Lung microvascular endothelial cell (primary cell): Measurements from ENCODE around the gene PTPRN2. TPM values are rescaled to one million over a fixed set of nuclear protein-coding genes. Genes with fewer than 3 reads are reported as not detected.
"Not testable (repeated sequence)": the region's sequence is repeated elsewhere in the genome, so short reads cannot be mapped to it uniquely, and the experiment has no call there.

Source experiments
- DNase-seq, 2 donors: peaks; one replicate each; pipeline versions ENCODE4 v3.0.0 to v3.0.0-alpha.2; 2010; ENCODE audit warnings: low read depth in 2 of 2
- total RNA-seq: library from RNA; depleted of rRNA; stranded (reverse); fragments of >200 nt; gene quantifications from 2 replicates; pipeline ENCODE4 v1.2.1, GENCODE V29; 2014

Gene PTPRN2
- total RNA-seq, 1 donor from 2014 or later, result 4.6 TPM

DNA sequence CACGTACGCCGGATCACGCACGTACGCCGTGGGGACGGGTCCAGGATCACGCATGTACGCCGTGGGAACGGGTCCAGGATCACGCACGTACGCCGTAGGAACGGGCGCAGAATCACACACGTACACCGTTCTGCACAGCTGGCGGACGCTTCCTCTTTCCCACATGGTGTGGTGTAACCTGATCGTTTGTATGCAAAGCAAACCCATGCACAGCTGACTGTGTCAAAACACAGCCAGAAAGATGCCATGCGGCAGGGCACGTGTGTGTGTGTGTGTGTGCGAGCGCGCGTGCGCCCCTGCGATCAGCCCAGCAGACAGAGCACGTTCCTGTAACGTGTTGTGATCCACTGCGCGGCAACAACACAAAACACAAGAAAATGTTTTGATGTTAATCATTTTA lies 677.2 kb downstream of the PTPRN2 start:
- no peak for DNase-seq

DNA sequence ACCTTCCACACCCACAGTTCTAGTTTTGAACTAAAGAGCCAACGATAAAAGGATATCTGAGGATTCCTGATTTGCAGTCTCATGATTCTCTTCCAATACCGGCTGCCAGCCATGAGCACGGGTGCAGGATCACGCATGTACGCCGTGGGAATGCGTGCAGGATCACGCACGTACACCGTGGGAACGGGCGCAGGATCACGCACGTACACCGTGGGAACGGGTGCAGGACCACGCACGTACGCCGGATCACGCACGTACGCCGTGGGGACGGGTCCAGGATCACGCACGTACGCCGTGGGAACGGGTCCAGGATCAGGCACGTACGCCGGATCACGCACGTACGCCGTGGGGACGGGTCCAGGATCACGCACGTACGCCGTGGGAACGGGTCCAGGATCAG lies 677.6 kb downstream of the PTPRN2 start:
- not testable (repeated sequence) for DNase-seq

GRCh38 chr7:157909370-157909769 lies 678.3 kb downstream of the PTPRN2 start:
- DNase-seq, result no peak

DNA sequence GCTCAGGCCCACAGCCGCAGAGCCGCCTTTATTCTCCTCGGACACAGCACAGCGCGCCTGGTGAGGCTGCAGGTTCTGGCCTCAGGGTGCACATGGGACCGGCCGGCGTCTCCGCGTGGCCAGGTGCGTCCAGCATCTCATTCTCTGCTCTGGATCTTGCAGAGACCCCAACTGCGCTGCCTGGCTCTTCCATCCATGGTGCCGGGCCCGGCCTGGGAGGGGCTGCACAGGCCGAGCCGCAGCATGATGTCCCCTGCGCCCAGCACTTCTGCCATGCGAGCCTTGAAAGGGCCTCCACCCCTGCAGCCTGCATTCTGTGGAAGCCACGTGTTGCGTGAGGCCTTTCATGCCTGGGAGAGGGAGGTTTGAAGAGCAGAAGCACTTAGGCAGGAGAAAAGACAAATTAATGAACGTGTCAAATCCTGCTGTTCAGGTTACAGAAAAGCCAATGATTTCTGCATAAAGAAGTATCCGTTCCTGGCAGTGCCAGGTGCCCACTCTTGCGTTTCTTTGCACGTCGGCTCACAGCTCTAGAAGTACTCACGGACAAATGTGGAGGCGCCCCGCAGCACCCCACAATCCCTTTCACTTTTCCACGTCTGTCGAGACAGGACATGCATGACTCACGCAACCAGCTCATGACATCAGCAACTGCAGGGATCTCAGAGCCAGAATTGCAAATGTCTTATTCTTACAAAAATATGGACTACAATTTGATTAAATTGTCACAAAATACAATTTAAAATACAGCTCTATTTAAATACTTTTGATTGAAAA lies 679.4 kb downstream of the PTPRN2 start:
- DNase-seq, result no peak

GRCh38 chr7:157907091-157907490 lies 680.5 kb downstream of the PTPRN2 start:
- no peak for DNase-seq

DNA sequence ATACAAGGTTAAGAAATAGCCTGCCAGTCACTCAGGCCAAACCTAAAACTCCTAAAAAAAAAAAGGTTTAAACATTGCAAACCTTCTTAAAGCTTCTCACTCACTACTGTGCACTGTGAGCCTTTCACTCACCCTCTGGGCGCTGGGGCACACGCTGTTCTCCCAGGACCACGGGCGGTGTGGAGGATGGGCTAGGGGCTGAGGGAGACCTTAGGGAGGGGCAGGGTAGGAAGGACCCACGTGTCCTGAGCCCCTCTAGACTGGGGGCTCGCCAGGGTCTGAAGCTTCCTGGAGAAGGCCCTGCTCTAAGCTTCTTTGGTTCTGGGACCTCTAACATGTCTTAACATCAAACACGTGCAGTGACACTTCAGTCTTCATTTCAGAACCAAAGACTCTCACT lies 681.0 kb downstream of the PTPRN2 start:
- no peak for DNase-seq

GRCh38 chr7:157905651-157906461 lies 681.8 kb downstream of the PTPRN2 start:
- no peak for DNase-seq

- DNase-seq, result no peak
These were observed 682.6 kb downstream of the PTPRN2 start for GRCh38 chr7:157904866-157905570.

- no peak for DNase-seq
These were observed 683.3 kb downstream of the PTPRN2 start for GRCh38 chr7:157904211-157904865.

- no peak for DNase-seq
These were observed 683.9 kb downstream of the PTPRN2 start for GRCh38 chr7:157903710-157904109.

- DNase-seq, result no peak
These were observed 684.3 kb downstream of the PTPRN2 start for GRCh38 chr7:157903296-157903695.

- DNase-seq, result not testable (repeated sequence)
These were observed 685.6 kb downstream of the PTPRN2 start for GRCh38 chr7:157901816-157902610.

DNA sequence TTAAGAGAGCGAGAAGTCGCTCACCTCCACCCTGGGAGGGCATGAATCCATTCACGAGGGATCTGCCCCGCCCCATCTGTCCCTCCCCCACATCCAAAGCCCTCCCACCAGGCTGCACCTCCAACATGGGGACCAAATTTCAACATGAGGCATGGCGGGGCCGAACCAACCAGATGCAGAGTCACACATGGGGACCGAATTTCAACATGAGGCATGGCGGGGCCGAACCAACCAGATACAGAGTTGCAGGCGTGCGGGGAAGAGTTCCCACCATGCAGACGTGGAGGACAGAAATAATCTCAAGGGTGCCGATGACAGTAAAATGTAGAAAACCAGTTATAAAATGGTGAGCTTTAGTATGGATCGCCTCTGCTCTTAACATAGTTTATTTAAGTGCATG lies 686.5 kb downstream of the PTPRN2 start:
- no peak for DNase-seq

- DNase-seq, result no peak
These were observed 687.1 kb downstream of the PTPRN2 start for GRCh38 chr7:157900556-157900955.

- DNase-seq, result no peak
These were observed 687.6 kb downstream of the PTPRN2 start for GRCh38 chr7:157900011-157900410.

DNA sequence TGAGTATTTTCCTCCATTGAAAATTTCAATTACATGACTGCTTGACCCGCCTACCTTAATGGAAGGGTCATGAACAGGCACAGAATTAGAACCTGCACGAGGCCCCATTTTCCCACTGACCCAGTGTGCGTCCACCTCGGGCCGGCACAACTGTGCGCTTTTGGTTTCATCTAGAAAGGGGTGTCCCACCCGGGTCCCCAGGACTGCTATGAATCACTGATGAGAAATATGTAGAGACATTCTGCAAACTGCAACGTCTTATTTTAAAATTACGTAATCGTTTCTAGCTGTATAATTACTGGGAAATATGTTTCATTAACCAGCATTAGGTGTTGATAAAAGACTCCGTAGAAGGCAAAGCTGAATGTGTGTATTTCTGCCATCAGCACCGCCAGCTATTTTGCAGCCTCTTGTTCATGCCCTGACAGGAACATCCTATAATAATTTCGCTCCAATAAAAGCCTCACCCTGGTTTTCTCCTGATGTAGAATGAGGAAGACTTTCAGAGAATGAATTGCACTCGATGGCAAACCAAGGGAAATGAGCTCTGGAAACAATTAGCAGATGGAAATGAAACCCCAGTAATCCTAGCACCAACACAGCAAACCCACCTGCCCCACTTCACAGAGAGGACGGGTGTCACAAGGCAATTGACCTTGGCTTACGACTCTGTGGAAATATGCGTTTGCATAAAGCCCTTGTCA lies 688.7 kb downstream of the PTPRN2 start:
- no peak for DNase-seq

DNA sequence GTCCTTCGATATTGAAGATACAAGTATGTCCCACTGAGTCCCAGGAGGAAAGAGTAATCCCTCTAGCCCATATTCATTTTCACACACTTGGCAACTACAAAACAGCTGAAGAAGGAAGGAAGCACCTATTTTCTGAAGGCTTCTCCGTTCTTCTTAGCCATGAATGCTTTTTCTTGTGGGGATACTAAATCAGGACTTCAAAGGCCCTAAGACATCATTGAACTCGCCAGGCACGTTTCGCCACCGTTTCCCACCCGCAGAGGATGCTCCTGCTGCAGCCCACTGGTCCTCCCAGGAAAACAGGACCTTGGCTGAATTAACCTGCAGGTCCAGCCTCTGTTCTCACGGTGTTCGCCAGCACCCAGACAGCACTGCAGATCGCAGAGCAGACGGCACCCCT lies 689.4 kb downstream of the PTPRN2 start:
- no peak for DNase-seq

DNA sequence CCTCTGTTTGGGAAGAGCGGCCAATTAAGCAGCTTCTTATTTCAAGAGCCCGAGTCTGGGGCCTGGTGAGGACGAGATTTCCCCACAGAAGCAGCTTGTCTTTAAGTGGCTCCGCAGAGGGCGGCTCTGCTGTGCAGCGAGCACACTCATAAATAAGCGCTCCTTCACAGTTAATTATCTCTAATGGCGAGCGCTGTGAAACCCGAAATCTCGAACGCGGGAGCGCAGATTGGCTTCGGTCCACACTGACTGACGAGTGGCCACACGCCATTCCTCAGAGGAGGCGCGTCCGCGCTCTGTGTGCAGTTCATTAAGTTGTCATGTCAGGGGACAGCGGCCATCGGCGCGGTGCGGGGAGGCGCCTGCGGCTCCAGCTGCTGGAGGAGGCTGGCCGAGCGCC lies 689.9 kb downstream of the PTPRN2 start:
- DNase-seq, result no peak

- no peak for DNase-seq
These were observed 690.7 kb downstream of the PTPRN2 start for GRCh38 chr7:157896774-157897555.

DNA sequence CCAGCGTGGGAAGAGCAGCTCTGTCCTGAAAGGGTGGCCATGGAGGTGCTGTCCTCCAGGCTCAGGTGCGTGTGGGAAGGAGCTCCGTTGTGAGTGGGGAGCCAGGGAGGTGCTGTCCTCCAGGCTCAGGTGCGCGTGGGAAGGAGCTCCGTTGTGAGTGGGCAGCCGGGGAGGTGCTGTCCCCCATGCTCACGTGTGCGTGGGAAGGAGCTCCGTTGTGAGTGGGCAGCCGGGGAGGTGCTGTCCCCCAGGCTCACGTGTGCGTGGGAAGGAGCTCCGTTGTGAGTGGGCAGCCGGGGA lies 691.3 kb downstream of the PTPRN2 start:
- DNase-seq, result not testable (repeated sequence)
